Rectal smooth muscle tissue (tissue), 1 donor: ENCODE data around the gene RPP25.

ENCODE experiments used
- H3K27ac ChIP-seq: one replicate; pipeline ENCODE4 v1.7.0; 2013; ENCODE audit warnings: low read depth, low read length, inconsistent platforms
- H3K27me3 ChIP-seq: one replicate; pipeline ENCODE4 v1.7.0; 2013; ENCODE audit warnings: low read length; ENCODE audit not compliant: control insufficient read depth, insufficient read depth
- H3K36me3 ChIP-seq: one replicate; pipeline ENCODE4 v1.7.0; 2013; ENCODE audit warnings: low read length; ENCODE audit not compliant: control insufficient read depth, insufficient read depth
- H3K4me1 ChIP-seq: one replicate; pipeline ENCODE4 v1.7.0; 2013; ENCODE audit warnings: low read length; ENCODE audit not compliant: control insufficient read depth, insufficient read depth
- H3K4me3 ChIP-seq: one replicate; pipeline ENCODE4 v1.7.0; 2013; ENCODE audit warnings: low read length
- H3K9ac ChIP-seq: one replicate; pipeline ENCODE4 v1.7.0; 2013; ENCODE audit warnings: low read length

Gene RPP25

GRCh38 chr15:74988007-74988800 is 31.6 kb upstream of the RPP25 start:
- no peaks in the 10 kb centered on the region for H3K36me3 ChIP-seq
- H3K27ac ChIP-seq = no peak overlapping the region
- H3K27me3 ChIP-seq = no peaks in the 10 kb centered on the region
- no peak overlapping the region for H3K4me3 ChIP-seq
- H3K9ac ChIP-seq = no peak overlapping the region
- no peaks in the 10 kb centered on the region for H3K4me1 ChIP-seq

GRCh38 chr15:74983725-74984231 is 27.2 kb upstream of the RPP25 start:
- H3K27ac ChIP-seq = no peak overlapping the region
- H3K27me3 ChIP-seq = no peaks in the 10 kb centered on the region
- H3K9ac ChIP-seq = no peak overlapping the region

GRCh38 chr15:74982183-74982582 is 25.6 kb upstream of the RPP25 start:
- no peak overlapping the region for H3K4me3 ChIP-seq
- no peaks in the 10 kb centered on the region for H3K4me1 ChIP-seq
- H3K27ac ChIP-seq = no peak overlapping the region
- no peaks in the 10 kb centered on the region for H3K36me3 ChIP-seq
- H3K27me3 ChIP-seq = no peaks in the 10 kb centered on the region
- no peak overlapping the region for H3K9ac ChIP-seq

More at GRCh38 chr15:74983725-74984231, 27.2 kb upstream of the RPP25 start:
- H3K4me3 ChIP-seq = no peak overlapping the region
- no peaks in the 10 kb centered on the region for H3K4me1 ChIP-seq
- no peaks in the 10 kb centered on the region for H3K36me3 ChIP-seq

- H3K27ac ChIP-seq = no peak overlapping the region
- H3K9ac ChIP-seq = no peak overlapping the region
- H3K4me1 ChIP-seq = no peaks in the 10 kb centered on the region
- no peaks in the 10 kb centered on the region for H3K36me3 ChIP-seq
- H3K4me3 ChIP-seq = no peak overlapping the region
- H3K27me3 ChIP-seq = no peaks in the 10 kb centered on the region
These were observed 21.9 kb upstream of the RPP25 start for GRCh38 chr15:74978503-74978902.

GRCh38 chr15:74978077-74978476 is 21.5 kb upstream of the RPP25 start:
- Histone ChIP-seq H3K27ac (no peak overlapping the region), H3K4me3 (no peak overlapping the region), H3K9ac (no peak overlapping the region), H3K4me1 (no peaks in the 10 kb centered on the region), H3K27me3 (no peaks in the 10 kb centered on the region), H3K36me3 (no peaks in the 10 kb centered on the region)

GRCh38 chr15:74977599-74977998 is 21.0 kb upstream of the RPP25 start:
- no peak overlapping the region for H3K27ac ChIP-seq
- H3K9ac ChIP-seq = no peak overlapping the region
- no peaks in the 10 kb centered on the region for H3K27me3 ChIP-seq
- H3K4me3 ChIP-seq = no peak overlapping the region
- no peaks in the 10 kb centered on the region for H3K36me3 ChIP-seq
- H3K4me1 ChIP-seq = no peaks in the 10 kb centered on the region

GRCh38 chr15:74976159-74976558 is 19.6 kb upstream of the RPP25 start:
- H3K27ac ChIP-seq = no peak overlapping the region
- no peak overlapping the region for H3K4me3 ChIP-seq
- H3K27me3 ChIP-seq = no peaks in the 10 kb centered on the region
- H3K4me1 ChIP-seq = no peaks in the 10 kb centered on the region
- H3K9ac ChIP-seq = no peak overlapping the region
- H3K36me3 ChIP-seq = no peaks in the 10 kb centered on the region

- H3K4me1 ChIP-seq = no peaks in the 10 kb centered on the region
These were observed 11.1 kb upstream of the RPP25 start for GRCh38 chr15:74967670-74968069.

GRCh38 chr15:74964794-74965193 is 8.2 kb upstream of the RPP25 start:
- H3K27ac ChIP-seq = no peak overlapping the region
- no peaks in the 10 kb centered on the region for H3K27me3 ChIP-seq
- no peak overlapping the region for H3K9ac ChIP-seq
- no peak overlapping the region for H3K4me3 ChIP-seq
- no peaks in the 10 kb centered on the region for H3K4me1 ChIP-seq
- H3K36me3 ChIP-seq = no peaks in the 10 kb centered on the region

More at GRCh38 chr15:74967670-74968069, 11.1 kb upstream of the RPP25 start:
- H3K27ac ChIP-seq = no peak overlapping the region
- H3K27me3 ChIP-seq = no peaks in the 10 kb centered on the region
- H3K4me3 ChIP-seq = no peak overlapping the region
- H3K36me3 ChIP-seq = no peaks in the 10 kb centered on the region
- H3K9ac ChIP-seq = no peak overlapping the region

- no peaks in the 10 kb centered on the region for H3K36me3 ChIP-seq
- peaks cover 9% of the 10 kb centered on the region for H3K27me3 ChIP-seq
- H3K9ac ChIP-seq = no peak overlapping the region
- peaks cover 3% of the 10 kb centered on the region for H3K4me1 ChIP-seq
- H3K4me3 ChIP-seq = no peak overlapping the region
- no peak overlapping the region for H3K27ac ChIP-seq
These were observed 6.6 kb upstream of the RPP25 start for GRCh38 chr15:74963213-74963612.

- Histone ChIP-seq H3K4me3 (no peak overlapping the region), H3K36me3 (no peaks in the 10 kb centered on the region), H3K27ac (no peak overlapping the region), H3K9ac (no peak overlapping the region), H3K4me1 (peaks cover 3% of the 10 kb centered on the region), H3K27me3 (peaks cover 11% of the 10 kb centered on the region)
These were observed 6.1 kb upstream of the RPP25 start for GRCh38 chr15:74962671-74963070.

GRCh38 chr15:74962219-74962618 is 5.6 kb upstream of the RPP25 start:
- no peak overlapping the region for H3K9ac ChIP-seq
- peaks cover 11% of the 10 kb centered on the region for H3K27me3 ChIP-seq
- no peak overlapping the region for H3K4me3 ChIP-seq
- no peak overlapping the region for H3K27ac ChIP-seq
- H3K4me1 ChIP-seq = peaks cover 3% of the 10 kb centered on the region
- H3K36me3 ChIP-seq = no peaks in the 10 kb centered on the region

- H3K36me3 ChIP-seq = no peaks in the 10 kb centered on the region
- H3K4me1 ChIP-seq = peaks cover 3% of the 10 kb centered on the region
- no peak overlapping the region for H3K27ac ChIP-seq
These were observed 5.0 kb upstream of the RPP25 start for GRCh38 chr15:74961616-74962015.

More at GRCh38 chr15:74961616-74962015, 5.0 kb upstream of the RPP25 start:
- H3K4me3 ChIP-seq = no peak overlapping the region
- peaks cover 11% of the 10 kb centered on the region for H3K27me3 ChIP-seq
- no peak overlapping the region for H3K9ac ChIP-seq
